Measurements from ENCODE around the gene CTNS.

DNA sequence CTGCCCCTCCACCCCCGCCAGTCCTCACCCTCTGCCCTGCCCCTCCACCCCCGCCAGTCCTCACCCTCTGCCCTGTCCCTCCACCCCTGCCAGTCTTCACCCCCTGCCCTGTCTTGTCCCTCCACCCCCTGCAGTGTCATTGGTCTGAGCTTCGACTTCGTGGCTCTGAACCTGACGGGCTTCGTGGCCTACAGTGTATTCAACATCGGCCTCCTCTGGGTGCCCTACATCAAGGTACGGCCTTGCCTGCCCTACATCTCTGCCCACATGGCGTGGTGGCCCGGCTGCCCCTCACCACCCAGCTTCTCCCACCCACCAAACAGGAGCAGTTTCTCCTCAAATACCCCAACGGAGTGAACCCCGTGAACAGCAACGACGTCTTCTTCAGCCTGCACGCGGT, 19.8 kb downstream of the CTNS start:
- TF ChIP-seq, protein P1, sequence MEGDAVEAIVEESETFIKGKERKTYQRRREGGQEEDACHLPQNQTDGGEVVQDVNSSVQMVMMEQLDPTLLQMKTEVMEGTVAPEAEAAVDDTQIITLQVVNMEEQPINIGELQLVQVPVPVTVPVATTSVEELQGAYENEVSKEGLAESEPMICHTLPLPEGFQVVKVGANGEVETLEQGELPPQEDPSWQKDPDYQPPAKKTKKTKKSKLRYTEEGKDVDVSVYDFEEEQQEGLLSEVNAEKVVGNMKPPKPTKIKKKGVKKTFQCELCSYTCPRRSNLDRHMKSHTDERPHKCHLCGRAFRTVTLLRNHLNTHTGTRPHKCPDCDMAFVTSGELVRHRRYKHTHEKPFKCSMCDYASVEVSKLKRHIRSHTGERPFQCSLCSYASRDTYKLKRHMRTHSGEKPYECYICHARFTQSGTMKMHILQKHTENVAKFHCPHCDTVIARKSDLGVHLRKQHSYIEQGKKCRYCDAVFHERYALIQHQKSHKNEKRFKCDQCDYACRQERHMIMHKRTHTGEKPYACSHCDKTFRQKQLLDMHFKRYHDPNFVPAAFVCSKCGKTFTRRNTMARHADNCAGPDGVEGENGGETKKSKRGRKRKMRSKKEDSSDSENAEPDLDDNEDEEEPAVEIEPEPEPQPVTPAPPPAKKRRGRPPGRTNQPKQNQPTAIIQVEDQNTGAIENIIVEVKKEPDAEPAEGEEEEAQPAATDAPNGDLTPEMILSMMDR (IDR thresholded peaks at IDR 0.05): no peak
- no peak for TF ChIP-seq EZH2 (IDR thresholded peaks at IDR 0.05)
- no peak for TF ChIP-seq EZH2phosphoT487 (IDR thresholded peaks at IDR 0.05)
